GM23248 (cell line): Measurements from ENCODE around the gene MICOS13. TPM values are rescaled to one million over a fixed set of nuclear protein-coding genes. Genes with fewer than 3 reads are reported as not detected.

Experiments
- DNase-seq: peaks from one replicate; pipeline ENCODE4 v3.0.0-alpha.2; 2015
- H2AFZ ChIP-seq: fragments of 200-600 bp; sonication (generic); 2 replicates; pipeline ENCODE4 v1.6.1; 2016; ENCODE audit warnings: antibody characterized with exemption
- H3F3A ChIP-seq: fragments of 200-600 bp; sonication (generic); 2 replicates; pipeline ENCODE4 v1.6.1; 2016; ENCODE audit warnings: mild to moderate bottlenecking, antibody characterized with exemption, mixed run types; ENCODE audit not compliant: insufficient read depth
- H3K27ac ChIP-seq: fragments of 200-600 bp; sonication (generic); 2 replicates; pipeline ENCODE4 v1.5.1; 2016; ENCODE audit warnings: mild to moderate bottlenecking
- H3K27me3 ChIP-seq: fragments of 200-600 bp; sonication (generic); replicated peaks from 2 replicates; pipeline ENCODE4 v1.6.1; 2016; ENCODE audit warnings: mild to moderate bottlenecking; ENCODE audit not compliant: insufficient read depth
- H3K36me3 ChIP-seq: fragments of 200-600 bp; sonication (generic); 2 replicates; pipeline ENCODE4 v1.6.1; 2016; ENCODE audit warnings: low read depth, mild to moderate bottlenecking
- H3K4me1 ChIP-seq: fragments of 200-600 bp; sonication (generic); 2 replicates; pipeline ENCODE4 v1.6.1; 2016; ENCODE audit warnings: mild to moderate bottlenecking; ENCODE audit not compliant: insufficient read depth
- H3K4me2 ChIP-seq: fragments of 200-600 bp; sonication (generic); one replicate; pipeline ENCODE4 v1.6.1; 2016; ENCODE audit warnings: mild to moderate bottlenecking; ENCODE audit not compliant: unreplicated experiment
- H3K4me3 ChIP-seq: fragments of 200-600 bp; sonication (generic); 2 replicates; pipeline ENCODE4 v1.5.1; 2016; ENCODE audit warnings: mild to moderate bottlenecking
- H3K79me2 ChIP-seq: fragments of 200-600 bp; sonication (generic); 2 replicates; pipeline ENCODE4 v1.6.1; 2016; ENCODE audit warnings: mild to moderate bottlenecking; ENCODE audit not compliant: insufficient read depth
- H3K9ac ChIP-seq: fragments of 200-600 bp; sonication (generic); 2 replicates; pipeline ENCODE4 v1.6.1; 2016; ENCODE audit warnings: mild to moderate bottlenecking
- H3K9me2 ChIP-seq: fragments of 200-600 bp; sonication (generic); 2 replicates; pipeline ENCODE4 v1.6.1; 2016; ENCODE audit warnings: mixed run types, mild to moderate bottlenecking, moderate library complexity; ENCODE audit not compliant: insufficient read depth
- H3K9me3 ChIP-seq: fragments of 200-600 bp; sonication (generic); one replicate; pipeline ENCODE4 v1.6.1; 2017; ENCODE audit warnings: low read depth
- H4K20me1 ChIP-seq: fragments of 200-600 bp; sonication (generic); 2 replicates; pipeline ENCODE4 v1.6.0; 2016; ENCODE audit not compliant: insufficient read depth
- EZH2 ChIP-seq: fragments of 200-600 bp; sonication (generic); IDR thresholded peaks from 2 replicates; pipeline ENCODE4 v1.6.1; 2018; ENCODE audit warnings: antibody characterized with exemption, mild to moderate bottlenecking; ENCODE audit not compliant: insufficient read depth, poor library complexity, severe bottlenecking
- EZH2phosphoT487 ChIP-seq: fragments of 200-600 bp; sonication (generic); IDR thresholded peaks from 2 replicates; pipeline ENCODE4 v1.6.1; 2018; ENCODE audit warnings: antibody characterized with exemption, moderate library complexity, mild to moderate bottlenecking, low read depth; ENCODE audit not compliant: insufficient read depth
- WGBS, 2 experiments: methylation state at CpG; one replicate each; pipeline ENCODE4 v1.1.6; 2015 to 2017; ENCODE audit warnings: low lambda C conversion rate in 2 of 2, low coverage in 1 of 2; ENCODE audit errors: missing lambda C conversion rate in 2 of 2; 5-methylcytosine and 5-hydroxymethylcytosine counted together
- in situ Hi-C: fragments of 300-500 bp; cut with MboI; formaldehyde crosslinking; loops from 2 replicates; pipeline ENCODE4 v1.15.0; 2020
- polyA plus RNA-seq: library from polyadenylated mRNA; unstranded; fragments of >200 nt; fragmentation: Nextera tagmentation; extraction: Ambion mirVana; gene quantifications from 2 replicates; pipeline ENCODE4 v1.2.1, GENCODE V29; 2016
- total RNA-seq: library from RNA; depleted of rRNA; stranded (reverse); fragments of >200 nt; shearing (Covaris generic); gene quantifications from 2 replicates; pipeline ENCODE4 v1.2.3, GENCODE V29; 2014

The MICOS13 gene
- total and polyA plus RNA-seq, 2 experiments from 2014 or later, result 44.5 to 147 TPM

- 69 to 72% methylated on average over 5 of the region's 5 CpGs for WGBS, 2 experiments
Observed at GRCh38 chr19:5655412-5655811, 24.9 kb downstream of the MICOS13 start.

DNA sequence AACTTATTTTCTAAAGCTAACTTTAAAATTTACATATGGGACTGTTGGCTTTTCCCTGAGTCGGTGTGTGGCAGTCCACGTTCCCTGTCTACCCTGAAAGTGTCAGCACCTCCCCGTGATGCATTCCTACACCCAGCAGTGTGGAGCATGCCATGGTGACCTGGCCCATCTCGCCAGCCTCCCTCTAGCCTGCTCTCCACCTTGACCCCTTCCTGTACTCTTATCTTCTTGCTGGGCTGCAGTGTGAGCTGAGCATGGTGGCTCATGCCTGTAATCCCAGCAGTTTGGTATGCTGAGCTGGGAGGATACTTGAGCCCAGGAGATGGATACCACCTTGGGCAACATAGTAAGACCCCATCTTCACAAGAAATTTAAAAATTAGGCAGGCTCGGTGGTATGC, 25.4 kb downstream of the MICOS13 start:
- Histone ChIP-seq H3K4me1 (no peaks in the 10 kb centered on the region), H2AFZ (no peak overlapping the region), H3K4me2 (no peak overlapping the region), H3K79me2 (peaks cover 56% of the 10 kb centered on the region), H3K9ac (no peak overlapping the region), H3K9me2 (no peaks in the 10 kb centered on the region), H3K27ac (no peak overlapping the region), H3F3A (0 out of 2 replicates have a peak, but pooled peaks cover 5% of the 10 kb centered on the region), H3K9me3 (no peaks in the 10 kb centered on the region), H3K36me3 (peaks cover 73% of the 10 kb centered on the region), H3K27me3 (no peaks in the 10 kb centered on the region), H3K4me3 (no peak overlapping the region), H4K20me1 (no peaks in the 10 kb centered on the region)
- 98% methylated on average over 5 of the region's 5 CpGs for WGBS, 2 experiments
- in situ Hi-C loops, result no loop called here
- no peak for DNase-seq
- TF ChIP-seq EZH2phosphoT487, result no peak
- TF ChIP-seq EZH2, result no peak

More at GRCh38 chr19:5655412-5655811, 24.9 kb downstream of the MICOS13 start:
- H3K79me2 ChIP-seq, result peaks cover 51% of the 10 kb centered on the region
- in situ Hi-C loops, result no loop called here
- no peaks in the 10 kb centered on the region for H3K9me2 ChIP-seq
- H3K4me3 ChIP-seq, result no peak overlapping the region
- no peaks in the 10 kb centered on the region for H3K9me3 ChIP-seq
- no peak overlapping the region for H3K4me2 ChIP-seq
- DNase-seq, result no peak
- no peaks in the 10 kb centered on the region for H3K4me1 ChIP-seq
- H4K20me1 ChIP-seq, result no peaks in the 10 kb centered on the region
- H3K27me3 ChIP-seq, result no peaks in the 10 kb centered on the region
- no peak overlapping the region for H3K27ac ChIP-seq
- H2AFZ ChIP-seq, result no peak overlapping the region
- H3F3A ChIP-seq, result 0 out of 2 replicates have a peak, but pooled peaks cover 5% of the 10 kb centered on the region
- H3K9ac ChIP-seq, result no peak overlapping the region
- TF ChIP-seq EZH2phosphoT487 (no peak), EZH2 (no peak)
- H3K36me3 ChIP-seq, result peaks cover 72% of the 10 kb centered on the region

DNA sequence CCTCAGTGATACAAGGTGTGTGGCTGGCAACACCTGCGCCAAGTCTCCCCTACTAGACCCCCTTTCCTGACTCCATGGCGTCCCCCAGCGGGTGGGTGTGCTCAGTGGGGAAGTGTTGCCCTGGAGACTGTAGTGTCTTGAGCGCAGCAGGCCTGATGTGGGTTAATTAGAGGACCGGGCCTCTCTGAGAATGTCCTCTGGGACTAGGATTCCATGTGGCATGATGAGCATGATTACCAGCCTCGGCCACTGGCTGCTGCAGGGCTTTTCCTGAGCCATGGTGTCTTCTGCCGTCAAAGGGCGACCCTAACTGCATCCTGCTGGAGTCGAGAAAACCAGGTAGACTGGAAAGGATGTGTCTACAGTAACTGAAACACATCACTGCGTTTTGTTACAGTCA, 28.1 kb downstream of the MICOS13 start:
- Histone ChIP-seq H3K9me3 (no peaks in the 10 kb centered on the region), H3K4me1 (no peaks in the 10 kb centered on the region), H3K9ac (no peak overlapping the region), H3K4me3 (no peak overlapping the region), H2AFZ (no peak overlapping the region), H3K36me3 (peaks cover 74% of the 10 kb centered on the region), H3K27me3 (no peaks in the 10 kb centered on the region), H4K20me1 (no peaks in the 10 kb centered on the region; the same call in 1 of the 2 replicates), H3F3A (0 out of 2 replicates have a peak, but pooled peaks cover 5% of the 10 kb centered on the region), H3K79me2 (peaks cover 60% of the 10 kb centered on the region), H3K9me2 (no peaks in the 10 kb centered on the region), H3K27ac (no peak overlapping the region), H3K4me2 (no peak overlapping the region)
- 81 to 85% methylated on average over 10 of the region's 10 CpGs for WGBS, 2 experiments
- no peak for DNase-seq
- in situ Hi-C loops, result no loop called here
- no peak for TF ChIP-seq EZH2
- no peak for TF ChIP-seq EZH2phosphoT487

- no peak overlapping the region for H3K9ac ChIP-seq
- no peak overlapping the region for H3K4me2 ChIP-seq
- H3K27me3 ChIP-seq, result no peaks in the 10 kb centered on the region
- 93 to 95% methylated on average over 5 of the region's 5 CpGs for WGBS, 2 experiments
- H3K36me3 ChIP-seq, result peaks cover 73% of the 10 kb centered on the region
- no peak overlapping the region for H2AFZ ChIP-seq
- no peak for TF ChIP-seq EZH2
- no peak for TF ChIP-seq EZH2phosphoT487
- 0 out of 2 replicates have a peak, but pooled peaks cover 5% of the 10 kb centered on the region for H3F3A ChIP-seq
- H3K9me2 ChIP-seq, result no peaks in the 10 kb centered on the region
- no peaks in the 10 kb centered on the region for H3K4me1 ChIP-seq
- DNase-seq, result no peak
- in situ Hi-C loops, result no loop called here
- H3K4me3 ChIP-seq, result no peak overlapping the region
- peaks cover 65% of the 10 kb centered on the region for H3K79me2 ChIP-seq
- H4K20me1 ChIP-seq, result no peaks in the 10 kb centered on the region; the same call in 1 of the 2 replicates
- no peak overlapping the region for H3K27ac ChIP-seq
- no peaks in the 10 kb centered on the region for H3K9me3 ChIP-seq
Observed at GRCh38 chr19:5651361-5651760, 29.0 kb downstream of the MICOS13 start.
